HG02884 (cell line): Measurements from ENCODE around the gene DCP1B.
"Not testable (repeated sequence)": the region's sequence is repeated elsewhere in the genome, so short reads cannot be mapped to it uniquely, and the experiment has no call there.

Experiments
- ATAC-seq: cut with Tn5 transposase; IDR thresholded peaks from one replicate; pipeline ENCODE4 v1.9.1; 2021; ENCODE audit warnings: mild to moderate bottlenecking, moderate library complexity; ENCODE audit not compliant: unreplicated experiment

Gene DCP1B

DNA sequence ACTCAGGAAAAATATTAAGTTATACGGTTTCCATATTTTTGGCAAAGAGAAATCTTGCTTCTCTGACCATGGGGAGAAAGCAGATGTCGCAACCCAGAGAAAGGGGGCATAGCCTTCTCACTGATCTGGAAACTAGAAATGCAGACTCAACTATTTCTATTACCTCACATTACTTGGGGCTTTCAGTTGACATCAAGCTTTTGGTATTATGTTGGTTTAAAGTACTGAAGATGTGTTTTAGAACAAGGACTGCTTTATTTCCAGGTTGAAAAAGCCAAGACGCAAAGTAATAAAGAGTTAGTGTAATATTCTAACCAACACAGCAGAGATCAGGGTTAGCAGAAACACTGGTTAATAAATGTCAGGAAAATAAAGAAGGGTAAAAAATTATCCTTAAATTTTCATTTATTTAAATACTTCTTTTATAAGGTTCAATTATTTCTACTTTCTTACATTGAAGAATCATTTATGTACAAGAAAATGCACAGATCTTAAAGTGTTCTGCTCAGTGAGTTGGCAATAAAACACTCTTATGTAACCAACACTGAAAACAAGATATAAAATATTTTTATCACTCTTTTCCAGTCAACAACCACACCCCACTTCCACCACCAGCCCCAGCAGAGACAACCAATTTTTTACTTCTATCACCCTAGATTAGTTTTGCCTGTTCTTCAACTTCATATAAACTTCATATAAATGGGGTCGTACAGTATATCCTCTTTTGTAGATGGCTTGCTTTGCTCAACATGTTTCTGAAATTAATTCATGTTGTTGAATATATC, 26.0 kb downstream of the DCP1B start:
- no peak for ATAC-seq

- no peak for ATAC-seq
Observed at GRCh38 chr12:1977588-1977987, 26.7 kb downstream of the DCP1B start.

- ATAC-seq: no peak
Observed at GRCh38 chr12:1977109-1977508, 27.1 kb downstream of the DCP1B start.

GRCh38 chr12:1974812-1975211, 29.4 kb downstream of the DCP1B start:
- no peak for ATAC-seq

- ATAC-seq: no peak
Observed at GRCh38 chr12:1972856-1973317, 31.4 kb downstream of the DCP1B start.

DNA sequence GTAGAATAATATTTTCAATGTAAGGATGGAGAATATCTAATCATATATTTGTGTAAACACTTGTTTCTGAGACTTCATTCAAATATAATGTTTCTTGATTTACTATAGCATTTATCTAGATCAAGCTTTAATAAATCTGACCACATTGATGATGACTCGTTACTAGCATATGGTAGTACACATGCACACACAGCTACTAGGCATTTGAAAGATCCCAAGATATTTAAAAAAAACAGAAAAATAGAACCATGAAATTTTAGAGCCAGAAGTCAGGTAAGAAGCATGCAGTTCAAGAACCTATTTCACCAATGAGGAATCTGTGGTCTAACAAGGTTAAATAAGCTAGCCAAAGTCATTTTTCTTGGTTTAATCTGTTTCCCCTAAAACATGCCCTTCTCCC, 32.0 kb downstream of the DCP1B start:
- no peak for ATAC-seq

- no peak for ATAC-seq
Observed at GRCh38 chr12:1970331-1970900, 33.8 kb downstream of the DCP1B start.

- no peak for ATAC-seq
Observed at GRCh38 chr12:1966561-1967226, 37.6 kb downstream of the DCP1B start.

DNA sequence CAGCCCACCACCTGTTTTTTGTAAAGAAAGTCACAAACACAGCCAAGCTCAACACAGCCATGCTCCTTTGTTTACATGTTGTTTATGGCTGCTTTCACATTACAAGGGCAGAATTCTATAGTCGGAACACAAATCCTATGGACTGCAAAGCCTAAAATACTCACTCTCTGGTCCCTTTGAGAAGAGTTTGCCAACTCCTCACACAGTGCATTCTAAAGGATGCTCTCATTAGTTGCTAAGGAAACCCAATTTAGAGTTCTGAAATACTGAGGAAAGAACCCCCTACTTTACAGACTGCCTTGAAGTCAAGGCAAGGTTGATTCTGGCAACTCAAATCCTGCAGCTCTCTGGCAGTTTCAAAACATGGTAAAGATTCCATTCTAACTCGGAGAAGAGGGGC, 38.3 kb downstream of the DCP1B start:
- ATAC-seq: no peak

DNA sequence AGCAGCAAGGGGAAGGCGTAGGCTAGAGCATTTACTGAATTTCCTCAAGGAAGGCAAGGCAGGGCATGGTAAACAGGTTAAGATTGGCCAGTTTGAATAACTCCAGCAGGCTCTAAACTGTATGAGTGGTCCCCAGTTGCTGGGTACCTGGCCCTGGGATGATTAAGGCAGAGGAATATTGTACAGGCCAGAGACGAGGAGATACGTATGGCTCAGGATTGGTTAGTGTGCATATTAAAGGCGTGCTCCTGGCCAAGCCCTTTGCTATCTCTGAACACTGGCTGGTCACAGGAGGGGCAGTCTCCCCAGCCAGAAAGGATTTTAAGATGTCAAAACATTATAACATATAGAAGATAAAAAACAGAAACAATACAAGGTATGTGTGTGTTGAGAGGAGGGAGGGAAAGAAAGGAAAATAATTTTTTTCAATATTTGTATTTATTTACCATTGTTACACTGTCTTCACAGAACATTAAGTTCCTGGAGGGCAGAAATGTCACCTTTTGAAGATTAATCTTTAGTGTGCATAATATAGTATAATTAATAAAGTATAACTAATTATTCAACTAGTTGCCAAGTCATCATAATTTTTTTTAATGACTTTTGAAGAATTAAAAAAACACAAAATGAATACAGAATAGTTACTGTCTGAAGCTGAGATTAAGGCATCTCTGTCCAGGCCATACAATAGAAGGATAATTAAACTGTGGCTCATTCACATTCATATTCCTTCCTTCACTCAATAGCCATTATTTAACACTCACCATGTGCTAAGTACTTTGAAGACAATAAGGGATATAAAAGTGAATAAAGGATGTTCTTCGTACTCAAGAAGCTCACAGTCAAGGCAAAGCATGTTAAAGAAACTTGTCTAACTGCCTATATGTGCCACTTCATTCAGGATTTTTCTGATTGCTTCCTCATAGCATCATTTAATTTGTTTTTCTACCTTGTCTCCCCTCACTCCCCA, 41.9 kb downstream of the DCP1B start:
- no peak for ATAC-seq

GRCh38 chr12:1956716-1957115, 47.5 kb downstream of the DCP1B start:
- ATAC-seq: no peak

DNA sequence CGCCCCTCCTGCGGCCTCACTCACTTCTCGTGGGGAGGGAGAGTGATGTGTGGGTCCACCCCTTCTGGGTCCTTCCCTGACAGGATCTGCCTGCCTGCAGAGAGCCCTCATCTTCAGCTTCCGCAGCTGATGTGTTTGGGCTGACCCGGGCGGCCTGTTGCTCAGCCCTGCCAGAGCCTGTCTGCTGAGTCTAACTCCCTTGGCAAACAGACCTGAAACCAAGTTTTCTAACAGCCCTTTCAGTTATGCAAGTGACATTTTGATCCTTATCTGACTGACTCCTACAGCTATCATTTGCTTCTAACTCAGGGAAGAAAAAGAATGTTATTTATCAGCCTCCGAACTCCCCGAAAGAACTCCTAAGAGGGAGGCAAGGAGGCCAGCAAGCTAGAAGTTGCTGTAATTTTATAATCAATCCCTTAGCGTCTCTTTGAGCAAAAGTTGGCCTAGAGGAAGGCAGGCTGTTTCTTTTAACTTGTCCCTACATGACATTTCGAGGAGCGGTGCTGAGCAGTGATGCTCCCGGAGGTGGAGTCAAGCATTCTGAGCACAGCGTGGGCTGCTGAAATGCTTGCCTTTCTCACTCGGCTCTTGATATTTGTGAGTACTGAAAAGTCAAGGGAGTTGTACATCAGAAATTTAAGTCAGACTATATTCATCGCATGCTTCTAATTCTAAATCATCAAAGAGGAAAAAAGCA, 54.3 kb downstream of the DCP1B start:
- no peak for ATAC-seq

GRCh38 chr12:1948883-1949282, 55.4 kb downstream of the DCP1B start:
- ATAC-seq: no peak

- ATAC-seq: no peak
Observed at GRCh38 chr12:1947081-1947480, 57.2 kb downstream of the DCP1B start.

GRCh38 chr12:1946296-1946695, 58.0 kb downstream of the DCP1B start:
- ATAC-seq: no peak

DNA sequence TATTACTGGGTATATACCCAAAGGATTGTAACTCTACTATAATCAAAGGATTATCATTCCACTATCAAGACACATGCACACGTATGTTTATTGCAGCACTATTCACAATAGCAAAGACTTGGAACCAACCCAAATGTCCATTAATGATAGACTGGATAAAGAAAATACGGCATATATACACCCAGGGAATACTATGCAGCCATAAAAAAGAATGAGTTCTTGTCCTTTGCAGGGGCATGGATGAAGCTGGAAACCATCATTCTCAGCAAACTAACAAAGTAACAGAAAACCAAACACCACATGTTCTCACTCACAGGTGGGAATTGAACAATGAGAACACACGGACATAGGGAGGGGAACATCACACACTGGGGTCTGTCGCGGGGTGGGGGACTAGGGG, 58.8 kb downstream of the DCP1B start:
- ATAC-seq: not testable (repeated sequence)

- ATAC-seq: no peak
Observed at GRCh38 chr12:1939801-1940607, 64.3 kb downstream of the DCP1B start.

GRCh38 chr12:1939331-1939730, 64.9 kb downstream of the DCP1B start:
- no peak for ATAC-seq

- ATAC-seq: no peak
Observed at GRCh38 chr12:1937481-1938224, 66.6 kb downstream of the DCP1B start.
